ENCODE data around the gene IQUB. TPM values are rescaled to one million over a fixed set of nuclear protein-coding genes. Genes with fewer than 3 reads are reported as not detected.
A peak's percentile ranks its signal among the peaks of the same experiment; 100 is the strongest.

IQUB gene
- total RNA-seq: 0.72 to 0.97 TPM (median 0.93 TPM) in 3 replicates

GRCh38 chr7:123534383-123535260 lies at the start of gene IQUB:
Gene IQUB (minus strand): TSS chr7:123534595. CDS start chr7:123512340, 22,255 bp downstream.
- no peak for TF ChIP-seq CTCF (IDR thresholded peaks at IDR 0.05; ENCODE audit: unreplicated experiment)
- Mint-ChIP-seq H3K4me1 (peaks cover 19% of the 10 kb centered on the region), H3K9me3 (no peaks in the 10 kb centered on the region), H3K4me3 (peak within 1 kb of the TSS; percentile 89), H3K36me3 (no peaks in the 10 kb centered on the region), H3K27ac (peak within 1 kb of the TSS; percentile 92), H3K27me3 (ENCODE audit: low read depth) (peaks cover 21% of the 10 kb centered on the region)
- peak; percentile 97 to 98 for DNase-seq (ENCODE audit: low spot score in 2 of 2, unreplicated experiment in 2 of 2)

- TF ChIP-seq CTCF (IDR thresholded peaks at IDR 0.05; ENCODE audit: unreplicated experiment): no peak
- H3K27ac Mint-ChIP-seq: no peak overlapping the region
- H3K4me1 Mint-ChIP-seq: peaks cover 4% of the 10 kb centered on the region
- H3K9me3 Mint-ChIP-seq: no peaks in the 10 kb centered on the region
- no peaks in the 10 kb centered on the region for H3K36me3 Mint-ChIP-seq
- no peak overlapping the region for H3K4me3 Mint-ChIP-seq
- H3K27me3 Mint-ChIP-seq (ENCODE audit: low read depth): no peaks in the 10 kb centered on the region
- DNase-seq (ENCODE audit: low spot score in 2 of 2, unreplicated experiment in 2 of 2): no peak
Observed at GRCh38 chr7:123583821-123584220, 49.4 kb upstream of the IQUB start.

- TF ChIP-seq CTCF (IDR thresholded peaks at IDR 0.05; ENCODE audit: unreplicated experiment): no peak
- Mint-ChIP-seq H3K9me3 (no peaks in the 10 kb centered on the region), H3K4me3 (peak overlapping the region; percentile 44), H3K4me1 (peaks cover 4% of the 10 kb centered on the region), H3K27ac (peak overlapping the region; percentile 67), H3K36me3 (no peaks in the 10 kb centered on the region), H3K27me3 (ENCODE audit: low read depth) (peaks cover 2% of the 10 kb centered on the region)
- no peak for DNase-seq (ENCODE audit: low spot score in 2 of 2, unreplicated experiment in 2 of 2)
Observed at GRCh38 chr7:123581162-123581459, 46.7 kb upstream of the IQUB start.

- Mint-ChIP-seq H3K9me3 (no peaks in the 10 kb centered on the region), H3K36me3 (no peaks in the 10 kb centered on the region), H3K27ac (peak overlapping the region; percentile 67), H3K4me1 (peaks cover 4% of the 10 kb centered on the region), H3K4me3 (peak overlapping the region; percentile 44), H3K27me3 (ENCODE audit: low read depth) (peaks cover 2% of the 10 kb centered on the region)
- TF ChIP-seq CTCF (IDR thresholded peaks at IDR 0.05; ENCODE audit: unreplicated experiment): no peak
- no peak for DNase-seq (ENCODE audit: low spot score in 2 of 2, unreplicated experiment in 2 of 2)
Observed at GRCh38 chr7:123580406-123581161, 46.2 kb upstream of the IQUB start.

- TF ChIP-seq CTCF (IDR thresholded peaks at IDR 0.05; ENCODE audit: unreplicated experiment): no peak
- H3K4me1 Mint-ChIP-seq: peaks cover 5% of the 10 kb centered on the region
- no peak overlapping the region for H3K4me3 Mint-ChIP-seq
- DNase-seq (ENCODE audit: low spot score in 2 of 2, unreplicated experiment in 2 of 2): no peak
- no peak overlapping the region for H3K27ac Mint-ChIP-seq
- no peaks in the 10 kb centered on the region for H3K36me3 Mint-ChIP-seq
- no peaks in the 10 kb centered on the region for H3K9me3 Mint-ChIP-seq
- H3K27me3 Mint-ChIP-seq (ENCODE audit: low read depth): peaks cover 2% of the 10 kb centered on the region
Observed at GRCh38 chr7:123579416-123579815, 45.0 kb upstream of the IQUB start.

All from mesothelial cell of epicardium (in vitro differentiated cells).